Epidermal melanocyte (primary cell): ENCODE data around the gene RASAL1.

Experiments used
- DNase-seq: peaks from one replicate; pipeline ENCODE4 v3.0.0; 2011; ENCODE audit warnings: low spot score; ENCODE audit not compliant: insufficient read length

RASAL1 gene

DNA sequence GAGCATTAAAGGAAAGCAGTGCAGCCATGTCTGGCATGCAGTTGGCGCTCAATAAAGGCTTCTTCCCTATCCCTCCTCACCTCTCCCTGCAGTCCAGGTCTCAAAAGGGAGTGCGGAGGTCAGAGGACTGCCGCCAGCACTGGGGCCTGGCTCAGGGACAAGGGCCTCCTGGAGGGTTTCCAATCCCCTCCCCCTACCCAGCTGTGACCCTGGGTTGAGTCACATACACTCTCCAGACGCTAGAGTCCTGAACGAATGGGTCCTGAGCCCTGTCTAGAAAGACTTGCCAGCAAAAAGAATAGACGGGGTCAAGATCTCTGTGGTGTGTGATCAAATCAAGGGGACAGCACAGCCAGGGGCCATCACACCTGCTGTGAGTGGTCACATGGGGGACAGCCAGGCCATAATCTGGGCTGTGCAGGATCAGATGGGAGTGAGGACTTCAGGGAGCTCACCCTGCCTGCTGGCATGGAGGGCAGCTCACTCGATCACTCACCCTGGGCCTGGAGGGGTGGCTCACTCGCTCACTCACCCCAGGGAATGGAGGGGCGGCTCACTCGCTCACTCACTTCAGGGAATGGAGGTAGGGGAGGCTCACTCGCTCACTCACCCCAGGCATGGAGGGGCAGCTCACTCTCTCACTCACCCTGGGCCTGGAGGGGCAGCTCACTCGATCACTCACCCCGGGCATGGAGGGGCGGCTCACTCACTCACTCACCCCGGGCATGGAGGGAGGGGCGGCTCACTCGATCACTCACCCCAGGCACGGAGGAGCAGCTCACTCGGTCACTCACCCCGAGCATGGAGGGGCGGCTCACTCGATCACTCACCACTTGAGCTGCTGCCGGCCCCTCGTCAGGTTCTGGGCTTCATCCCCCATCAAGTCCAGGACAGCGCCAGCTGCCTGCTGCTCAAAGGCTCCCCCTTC, 26.8 kb upstream of the RASAL1 start:
- peak; percentile 15 for DNase-seq

- DNase-seq = no peak
Measured at GRCh38 chr12:113161415-113162016, 26.0 kb upstream of the RASAL1 start.

- DNase-seq = no peak
Measured at GRCh38 chr12:113159937-113160336, 24.4 kb upstream of the RASAL1 start.

- no peak for DNase-seq
Measured at GRCh38 chr12:113158439-113159203, 23.1 kb upstream of the RASAL1 start.

DNA sequence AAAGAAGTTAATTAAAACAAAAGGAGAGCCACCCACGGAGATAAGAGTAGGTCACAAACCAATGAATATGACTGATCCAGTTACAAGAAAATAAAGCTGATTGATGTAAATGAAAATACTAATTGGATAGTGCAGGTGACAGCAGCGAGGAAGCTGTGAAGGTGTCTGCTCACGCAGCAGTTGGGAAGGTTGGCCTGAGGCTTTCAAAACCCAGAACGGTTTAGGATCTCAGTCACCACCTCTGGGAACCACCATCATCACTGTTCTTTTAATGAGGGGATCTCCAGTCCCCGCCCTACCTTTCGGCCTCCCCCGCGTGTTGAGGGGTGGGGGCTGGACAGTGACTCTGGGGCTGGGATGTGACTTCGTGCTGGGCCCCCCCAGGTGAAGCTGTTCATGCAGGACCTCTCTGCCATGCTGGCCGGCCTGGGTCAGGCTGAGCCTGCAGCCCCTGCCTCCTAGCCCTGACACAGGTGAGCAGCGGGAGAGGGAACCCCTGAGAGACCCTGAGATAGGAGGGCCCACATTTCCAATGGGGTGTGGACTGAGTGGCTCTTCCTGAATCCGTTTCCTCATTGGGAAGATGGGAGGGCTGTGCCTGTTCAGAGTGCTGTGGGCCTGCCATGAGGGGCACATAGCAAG, 21.8 kb upstream of the RASAL1 start:
- DNase-seq = no peak

- no peak for DNase-seq
Measured at GRCh38 chr12:113155646-113156045, 20.1 kb upstream of the RASAL1 start.

DNA sequence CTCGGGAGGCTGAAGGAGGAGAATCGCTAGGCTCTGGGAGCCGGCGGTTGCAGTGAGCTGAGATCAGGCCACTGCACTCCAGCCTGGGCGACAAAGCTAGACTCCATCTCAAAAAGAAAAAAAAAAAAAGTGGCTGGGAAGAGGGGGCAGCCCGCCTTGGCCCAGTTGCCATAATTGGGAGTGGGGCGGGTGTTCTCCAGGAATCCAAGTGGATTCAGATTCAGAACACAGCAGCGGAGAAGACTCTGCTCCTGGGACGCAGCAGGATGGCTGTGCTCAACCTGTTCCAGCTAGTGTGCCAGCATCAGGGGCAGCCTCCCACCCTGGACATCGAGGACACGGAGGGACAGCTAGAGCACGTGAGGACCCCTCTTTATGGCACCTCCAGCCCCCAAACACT, 19.5 kb upstream of the RASAL1 start:
- no peak for DNase-seq

- no peak for DNase-seq
Measured at GRCh38 chr12:113154351-113154973, 18.9 kb upstream of the RASAL1 start.

DNA sequence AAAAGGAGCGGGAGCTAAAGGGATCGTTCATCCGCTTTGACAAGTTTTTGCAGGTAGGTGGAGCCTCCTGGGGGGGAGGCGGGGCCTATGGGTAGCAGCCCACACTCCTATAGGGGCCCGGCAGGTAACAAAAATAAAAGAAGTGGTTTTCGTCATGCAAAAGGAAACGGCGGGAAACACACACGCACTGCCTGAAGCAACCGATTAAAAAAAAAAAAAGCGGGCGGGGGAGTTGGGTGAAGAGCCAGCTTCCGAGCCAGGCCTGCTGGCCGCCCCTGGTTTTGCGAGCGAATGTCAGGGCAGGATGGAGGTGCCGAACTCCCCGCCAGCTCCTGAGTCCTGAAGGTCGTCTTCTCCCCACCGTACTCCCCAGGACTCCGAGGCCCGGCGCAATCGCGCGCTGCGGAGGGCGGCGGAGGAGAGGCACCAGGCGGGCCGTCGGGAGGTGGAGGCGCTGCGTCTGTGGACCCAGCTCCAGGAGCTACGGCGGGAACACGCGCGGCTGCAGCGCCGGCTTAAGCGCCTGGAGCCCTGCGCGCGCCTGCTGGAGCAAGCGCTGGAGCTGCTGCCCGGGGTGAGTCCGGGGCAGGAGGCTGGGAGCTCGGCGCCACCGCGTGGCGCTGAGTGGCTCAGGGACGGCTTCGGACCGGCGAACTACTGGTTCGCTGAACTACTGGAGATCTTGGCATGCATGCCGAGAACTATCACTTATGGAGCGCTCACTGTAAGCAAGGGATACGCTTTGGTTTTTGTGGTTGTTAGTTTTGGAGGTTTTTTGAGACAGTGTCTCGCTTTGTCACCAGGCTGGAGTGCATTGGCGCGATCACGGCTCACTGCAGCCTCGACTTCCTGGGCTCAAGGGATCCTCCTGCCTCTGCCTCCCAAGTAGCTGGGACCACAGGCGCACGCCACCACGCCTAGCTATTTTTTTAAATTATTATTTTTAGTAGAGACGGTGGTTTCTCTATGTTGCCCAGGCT, 17.6 kb upstream of the RASAL1 start:
- DNase-seq = peak; percentile 84

DNA sequence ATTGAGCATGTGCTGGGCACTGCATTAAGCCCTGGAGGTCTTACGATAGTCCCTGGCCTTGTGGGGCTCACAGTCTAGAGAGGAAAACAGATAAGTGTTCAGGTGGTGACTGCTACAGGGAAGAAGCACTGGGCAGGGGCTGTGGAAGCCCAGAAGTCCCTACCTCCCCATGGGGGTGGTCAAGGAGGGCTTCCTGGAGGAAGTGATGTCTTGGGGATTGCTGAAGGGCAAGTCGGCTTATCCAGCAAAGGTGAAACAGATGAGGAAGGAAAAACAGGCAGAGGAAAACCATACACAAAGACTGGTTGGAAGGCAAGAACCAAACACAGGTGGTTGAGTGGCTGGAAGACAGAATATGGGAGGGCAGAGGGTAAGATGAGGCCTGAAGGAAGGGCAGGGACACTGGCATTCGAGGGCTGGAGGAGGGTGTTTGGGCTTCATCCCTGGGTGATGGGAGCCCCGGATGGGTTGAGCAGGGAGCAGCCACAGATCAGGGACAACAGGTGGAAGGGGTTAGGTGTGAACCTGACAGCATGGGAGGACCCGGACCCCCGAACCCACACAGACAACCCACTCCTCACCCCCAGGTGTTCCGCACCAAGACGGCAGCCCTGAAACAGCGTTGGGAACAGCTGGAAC, 16.8 kb upstream of the RASAL1 start:
- DNase-seq = no peak

DNA sequence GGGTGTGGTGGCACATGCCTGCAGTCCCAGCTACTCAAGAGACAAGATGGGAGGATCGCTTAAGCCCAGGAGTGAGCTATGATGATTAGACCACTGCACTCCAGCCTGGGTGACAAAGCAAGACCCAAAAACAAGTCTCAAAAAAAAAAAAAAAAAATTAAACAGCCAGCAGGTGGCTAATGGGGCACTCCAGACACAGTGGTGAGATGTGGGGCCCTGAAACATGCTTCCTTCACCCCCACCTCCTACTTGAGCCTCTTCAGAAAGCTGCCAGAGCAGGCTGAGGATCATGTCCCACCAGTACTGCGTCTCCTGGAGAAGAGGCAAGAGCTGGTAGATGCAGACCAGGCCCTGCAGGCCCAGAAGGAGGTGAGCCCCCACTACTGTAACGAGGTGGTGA, 16.1 kb upstream of the RASAL1 start:
- DNase-seq = no peak

GRCh38 chr12:113149361-113150150, 14.0 kb upstream of the RASAL1 start, which contains the start of gene CFAP73:
Gene CFAP73, plus strand, starts transcription at chr12:113149724. Its CDS starts 134 bp downstream, at chr12:113149858.
- DNase-seq = peak; percentile 71

GRCh38 chr12:113146999-113147398, 11.4 kb upstream of the RASAL1 start:
- DNase-seq = no peak

- DNase-seq = no peak
Measured at GRCh38 chr12:113145720-113146551, 10.4 kb upstream of the RASAL1 start.

DNA sequence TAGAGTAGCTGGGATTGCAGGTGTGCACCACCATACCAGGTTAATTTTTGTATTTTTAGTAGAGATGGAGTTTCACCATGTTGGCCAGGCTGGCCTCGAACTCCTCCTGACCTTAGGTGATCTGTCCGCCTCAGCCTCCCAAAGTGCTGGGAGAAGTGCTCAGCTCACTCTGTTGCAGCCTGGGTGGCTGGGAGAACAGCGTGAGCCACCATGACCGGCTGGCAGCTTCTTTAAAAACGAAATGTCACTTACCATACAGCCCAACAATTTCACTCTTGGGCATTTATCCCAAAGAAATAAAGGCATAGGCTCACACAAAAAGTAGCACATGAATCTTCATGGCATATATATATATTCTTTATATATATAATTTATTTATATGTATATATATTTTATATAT, 9.2 kb upstream of the RASAL1 start:
- no peak for DNase-seq

DNA sequence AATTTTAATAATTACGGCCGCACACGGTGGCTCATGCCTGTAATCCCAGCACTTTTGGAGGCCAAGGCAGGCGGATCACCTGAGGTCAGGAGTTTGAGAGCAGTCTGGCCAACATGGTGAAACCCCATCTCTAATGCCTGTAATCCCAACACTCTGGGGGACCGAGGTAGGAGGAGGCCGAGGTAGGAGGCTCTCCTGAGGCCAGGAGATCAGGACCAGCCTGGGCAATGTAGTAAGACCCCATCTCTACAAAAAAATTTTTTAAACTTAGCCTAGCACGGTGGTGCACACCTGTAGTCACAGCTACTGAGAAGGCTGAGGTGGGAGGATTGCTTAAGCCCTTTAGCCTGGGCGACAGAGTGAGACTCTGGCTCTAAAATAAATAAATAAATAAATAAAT, 8.4 kb upstream of the RASAL1 start:
- no peak for DNase-seq

- no peak for DNase-seq
Measured at GRCh38 chr12:113142886-113143332, 7.3 kb upstream of the RASAL1 start.
